Activated CD8-positive, alpha-beta T cell treated with anti-CD3 and anti-CD28 coated beads for 36 hours (primary cell): ENCODE results near the gene NPC1. TPM values are rescaled to one million over a fixed set of nuclear protein-coding genes. Genes with fewer than 3 reads are reported as not detected.
A peak's percentile ranks its signal among the peaks of the same experiment; 100 is the strongest.

ENCODE experiments used
- ATAC-seq: fragments of 200-7000 bp; cut with Tn5 transposase; one replicate; pipeline ENCODE4 v1.10.0; 2021; ENCODE audit warnings: mild to moderate bottlenecking, moderate library complexity
- CTCF ChIA-PET: fragments of 350-600 bp; sonication (Branson Sonifier 250); formaldehyde crosslinking; loops from one replicate; lab custom pipeline; 2021; ENCODE audit warnings: antibody characterized with exemption; lab: Charles Lee
- POLR2A ChIA-PET: fragments of 350-600 bp; sonication (Branson Sonifier 250); formaldehyde crosslinking; loops from one replicate; lab custom pipeline; 2021; ENCODE audit warnings: antibody characterized with exemption; lab: Charles Lee
- DNase-seq: peaks from one replicate; pipeline ENCODE4 v3.0.0-alpha.2; 2020
- H3K27ac Mint-ChIP-seq: one replicate; pipeline ENCODE4 v1.8.0; 2021; ENCODE audit warnings: mild to moderate bottlenecking, mixed read lengths
- H3K27me3 Mint-ChIP-seq: one replicate; pipeline ENCODE4 v1.8.0; 2021; ENCODE audit warnings: mixed read lengths
- H3K36me3 Mint-ChIP-seq: one replicate; pipeline ENCODE4 v1.8.0; 2021; ENCODE audit warnings: low read depth, mixed read lengths
- H3K4me1 Mint-ChIP-seq: one replicate; pipeline ENCODE4 v1.8.0; 2021; ENCODE audit warnings: low read depth, mixed read lengths
- H3K4me3 Mint-ChIP-seq: one replicate; pipeline ENCODE4 v1.8.0; 2021; ENCODE audit warnings: mild to moderate bottlenecking, moderate library complexity, mixed read lengths
- H3K9me3 Mint-ChIP-seq: one replicate; pipeline ENCODE4 v1.8.0; 2021; ENCODE audit warnings: mixed read lengths
- intact Hi-C: fragments of 100-400 bp; cut with micrococcal nuclease; formaldehyde crosslinking; loops from one replicate; pipeline ENCODE4 v1.10.0; 2022
- total RNA-seq, 2 experiments: library from RNA; stranded (reverse); gene quantifications; one replicate each; pipeline ENCODE4 v1.2.3, GENCODE V29; 2021
- TF ChIP-seq, protein P1 (sequence below): fragments of 200-600 bp; IDR thresholded peaks from one replicate; pipeline ENCODE4 v1.8.0; 2022; ENCODE audit warnings: antibody characterized with exemption, mild to moderate bottlenecking

NPC1 gene
- total RNA-seq, 2 experiments from 2014 or later, result 21.5 to 22.9 TPM

DNA sequence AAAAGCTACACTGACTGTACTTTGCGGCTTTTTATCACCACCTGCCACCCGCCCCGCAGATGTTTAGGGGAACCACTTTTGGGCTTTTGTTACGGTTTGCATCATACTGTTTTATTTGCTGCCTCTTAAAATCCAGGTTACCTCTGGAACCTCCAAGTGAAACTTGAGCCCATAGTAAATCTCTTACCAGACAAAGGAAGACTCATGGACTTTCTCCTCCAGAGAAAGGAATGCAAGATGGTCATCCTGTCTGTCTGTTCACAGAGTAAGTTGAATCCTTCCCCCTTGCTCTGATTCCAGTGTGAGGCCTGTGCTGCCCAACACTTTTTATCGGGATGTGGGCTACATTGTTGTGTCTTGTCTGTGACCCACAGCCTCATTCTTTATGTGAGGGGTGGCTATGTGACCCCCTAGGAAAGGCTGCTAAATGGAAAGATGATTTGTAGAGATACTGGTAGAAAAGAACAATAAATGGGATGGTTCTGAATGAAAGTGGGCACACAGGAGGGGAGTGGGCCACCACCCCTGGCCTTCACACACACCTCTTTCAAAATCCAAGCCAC is 59.7 kb downstream of the NPC1 start:
- DNase-seq (no peak), ATAC-seq (no peak)
- TF ChIP-seq, protein P1, sequence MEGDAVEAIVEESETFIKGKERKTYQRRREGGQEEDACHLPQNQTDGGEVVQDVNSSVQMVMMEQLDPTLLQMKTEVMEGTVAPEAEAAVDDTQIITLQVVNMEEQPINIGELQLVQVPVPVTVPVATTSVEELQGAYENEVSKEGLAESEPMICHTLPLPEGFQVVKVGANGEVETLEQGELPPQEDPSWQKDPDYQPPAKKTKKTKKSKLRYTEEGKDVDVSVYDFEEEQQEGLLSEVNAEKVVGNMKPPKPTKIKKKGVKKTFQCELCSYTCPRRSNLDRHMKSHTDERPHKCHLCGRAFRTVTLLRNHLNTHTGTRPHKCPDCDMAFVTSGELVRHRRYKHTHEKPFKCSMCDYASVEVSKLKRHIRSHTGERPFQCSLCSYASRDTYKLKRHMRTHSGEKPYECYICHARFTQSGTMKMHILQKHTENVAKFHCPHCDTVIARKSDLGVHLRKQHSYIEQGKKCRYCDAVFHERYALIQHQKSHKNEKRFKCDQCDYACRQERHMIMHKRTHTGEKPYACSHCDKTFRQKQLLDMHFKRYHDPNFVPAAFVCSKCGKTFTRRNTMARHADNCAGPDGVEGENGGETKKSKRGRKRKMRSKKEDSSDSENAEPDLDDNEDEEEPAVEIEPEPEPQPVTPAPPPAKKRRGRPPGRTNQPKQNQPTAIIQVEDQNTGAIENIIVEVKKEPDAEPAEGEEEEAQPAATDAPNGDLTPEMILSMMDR, result no peak
- H3K27me3 Mint-ChIP-seq, result no peaks in the 10 kb centered on the region
- CTCF ChIA-PET, result interaction anchor here (0.9 to 1.4 kb wide), 2 partner anchors 10 to 22 kb away, joined by 4 read pairs; no protein-coding TSS in a partner anchor
- H3K27ac Mint-ChIP-seq, result peak overlapping the region; percentile 61
- peaks cover 54% of the 10 kb centered on the region for H3K36me3 Mint-ChIP-seq
- H3K9me3 Mint-ChIP-seq, result no peaks in the 10 kb centered on the region
- H3K4me1 Mint-ChIP-seq, result peaks cover 11% of the 10 kb centered on the region
- no peak overlapping the region for H3K4me3 Mint-ChIP-seq
- intact Hi-C loops, result no loop called here
- POLR2A ChIA-PET, result no interaction called here

DNA sequence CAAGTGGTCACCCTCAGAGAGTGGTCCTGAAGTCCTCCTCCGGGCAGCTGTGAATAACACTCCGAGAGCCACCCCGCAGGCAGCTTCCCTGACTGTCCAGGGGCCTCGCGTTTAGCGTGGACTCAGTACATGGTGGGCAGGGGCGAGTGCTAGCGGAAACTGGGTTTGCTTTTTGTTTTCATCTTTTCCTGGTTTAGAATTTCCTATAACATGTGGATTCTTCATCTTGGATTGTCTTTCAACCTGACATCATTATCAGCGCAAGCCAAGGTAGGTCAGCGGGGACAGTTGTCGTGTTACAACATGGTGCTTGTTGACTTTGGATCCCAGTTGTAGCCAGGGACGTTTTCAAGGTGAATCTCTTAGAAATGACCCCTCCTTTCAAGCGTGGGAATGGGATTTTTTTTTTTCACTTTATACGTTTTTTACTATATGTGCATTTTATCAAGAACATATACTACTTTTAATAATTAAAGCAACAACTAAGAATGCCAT is 62.0 kb downstream of the NPC1 start:
- H3K9me3 Mint-ChIP-seq, result no peaks in the 10 kb centered on the region
- peaks cover 4% of the 10 kb centered on the region for H3K4me1 Mint-ChIP-seq
- H3K4me3 Mint-ChIP-seq, result no peak overlapping the region
- H3K36me3 Mint-ChIP-seq, result peaks cover 52% of the 10 kb centered on the region
- no peak overlapping the region for H3K27ac Mint-ChIP-seq
- TF ChIP-seq, protein P1, result no peak
- intact Hi-C loops, result no loop called here
- DNase-seq (no peak), ATAC-seq (no peak)
- H3K27me3 Mint-ChIP-seq, result no peaks in the 10 kb centered on the region
- ChIA-PET POLR2A (interaction anchor here (0.8 kb wide), 1 partner anchor 16 kb away, joined by 3 read pairs; no protein-coding TSS in a partner anchor), CTCF (interaction anchor here (0.8 to 2.0 kb wide), 3 partner anchors 9 to 20 kb away, joined by 3 to 4 read pairs (median 3); no protein-coding TSS in a partner anchor)

DNA sequence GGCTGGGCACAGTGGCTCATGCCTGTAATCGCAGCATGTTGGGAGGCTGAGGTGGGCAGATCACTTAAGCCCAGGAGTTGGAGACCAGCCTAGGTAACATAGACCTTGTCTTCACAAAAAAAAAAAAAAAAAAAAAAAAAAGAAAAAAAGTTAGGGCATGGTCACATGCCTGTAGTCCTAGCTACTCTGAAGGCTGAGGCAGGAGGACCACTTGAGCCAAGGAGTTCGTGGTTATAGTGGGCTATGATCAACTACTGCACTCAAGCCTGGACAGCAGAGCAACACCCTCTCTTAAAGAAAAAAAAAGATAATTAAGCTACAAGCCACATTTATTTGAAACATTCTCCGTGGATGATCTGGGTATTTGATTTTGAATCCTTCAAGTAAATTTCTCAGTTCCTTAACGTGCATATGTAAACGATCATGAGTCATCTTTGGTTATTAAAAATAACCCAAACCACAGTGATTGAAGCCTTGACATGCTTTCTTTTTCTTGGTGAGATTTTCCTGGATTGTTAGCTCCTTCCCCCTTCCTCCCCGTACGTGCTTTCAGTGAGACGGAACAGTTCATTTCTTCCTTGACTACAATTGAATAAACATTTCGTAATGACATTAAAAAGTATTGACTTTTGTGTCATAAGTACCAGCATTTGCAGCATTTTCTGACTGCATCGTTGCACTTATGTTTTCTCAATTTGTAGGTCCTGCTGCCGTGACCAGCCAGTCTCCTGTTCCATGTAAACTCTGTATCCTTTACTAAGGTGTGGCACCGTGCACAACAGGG is 62.7 kb downstream of the NPC1 start:
- H3K4me3 Mint-ChIP-seq, result no peak overlapping the region
- TF ChIP-seq, protein P1, result no peak
- H3K4me1 Mint-ChIP-seq, result peaks cover 3% of the 10 kb centered on the region
- peak overlapping the region; percentile 38 for H3K27ac Mint-ChIP-seq
- ChIA-PET CTCF (interaction anchor here (0.8 to 2.0 kb wide), 4 partner anchors 8 to 19 kb away, joined by 3 to 4 read pairs (median 3); no protein-coding TSS in a partner anchor), POLR2A (interaction anchor here (0.6 to 2.1 kb wide), 3 partner anchors 15 to 32 kb away, joined by 3 to 6 read pairs (median 3); partner anchors contain the start of gene RMC1)
- ATAC-seq, result no peak
- H3K9me3 Mint-ChIP-seq, result no peaks in the 10 kb centered on the region
- DNase-seq, result no peak
- intact Hi-C loops, result no loop called here
- H3K27me3 Mint-ChIP-seq, result no peaks in the 10 kb centered on the region
- peaks cover 49% of the 10 kb centered on the region for H3K36me3 Mint-ChIP-seq

DNA sequence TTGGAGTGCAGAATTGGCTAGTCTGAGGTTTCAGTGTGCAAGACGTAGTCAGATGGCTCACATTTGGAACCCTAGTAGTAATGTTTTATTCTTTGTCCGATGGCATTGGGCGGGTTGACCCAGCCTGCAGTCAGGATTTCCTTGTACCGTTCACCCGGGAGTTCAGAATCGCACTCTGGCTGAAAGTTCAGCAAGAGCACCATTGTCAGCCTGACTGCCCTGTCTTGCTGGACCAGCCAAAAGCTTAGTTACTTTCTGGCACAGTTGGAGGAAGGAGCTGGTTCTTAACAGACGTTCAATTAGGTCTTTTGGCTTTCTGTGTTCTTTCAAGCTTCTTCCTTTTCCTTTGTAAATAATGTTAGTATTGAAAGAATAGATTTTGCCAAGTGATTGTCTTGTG is 64.4 kb downstream of the NPC1 start:
- intact Hi-C loops, result no loop called here
- peak overlapping the region; percentile 57 for H3K27ac Mint-ChIP-seq
- peaks cover 55% of the 10 kb centered on the region for H3K36me3 Mint-ChIP-seq
- DNase-seq, result no peak
- ChIA-PET CTCF (interaction anchor here (0.7 to 1.0 kb wide), 2 partner anchors 49 to 66 kb away, joined by 3 read pairs; no protein-coding TSS in a partner anchor), POLR2A (interaction anchor here (0.7 to 2.1 kb wide), 3 partner anchors 18 to 63 kb away, joined by 3 to 6 read pairs (median 3); partner anchors contain the start of gene RMC1)
- no peaks in the 10 kb centered on the region for H3K9me3 Mint-ChIP-seq
- no peak for ATAC-seq
- H3K27me3 Mint-ChIP-seq, result no peaks in the 10 kb centered on the region
- TF ChIP-seq, protein P1, result no peak
- H3K4me1 Mint-ChIP-seq, result peaks cover 3% of the 10 kb centered on the region
- H3K4me3 Mint-ChIP-seq, result no peak overlapping the region
